EL (cell line): ENCODE measurements around the gene GCNT2.
"Not testable (repeated sequence)": the region's sequence is repeated elsewhere in the genome, so short reads cannot be mapped to it uniquely, and the experiment has no call there.

Experiments
- DNase-seq: peaks from one replicate; pipeline ENCODE4 v3.0.0-alpha.2; 2016

Gene GCNT2

GRCh38 chr6:10617008-10617696, 96.0 kb downstream of the GCNT2 start:
- no peak for DNase-seq

- no peak for DNase-seq
These were observed 97.3 kb downstream of the GCNT2 start for GRCh38 chr6:10618409-10618808.

GRCh38 chr6:10621213-10621612, 100.1 kb downstream of the GCNT2 start:
- no peak for DNase-seq

GRCh38 chr6:10621847-10622246, 100.7 kb downstream of the GCNT2 start:
- no peak for DNase-seq

GRCh38 chr6:10624836-10625235, 103.7 kb downstream of the GCNT2 start:
- DNase-seq = no peak

GRCh38 chr6:10626154-10626741, 105.1 kb downstream of the GCNT2 start:
- no peak for DNase-seq

- DNase-seq = no peak
These were observed 106.6 kb downstream of the GCNT2 start for GRCh38 chr6:10627800-10628199.

- DNase-seq = no peak
These were observed 109.0 kb downstream of the GCNT2 start for GRCh38 chr6:10630178-10630577.

GRCh38 chr6:10633216-10633615, 112.1 kb downstream of the GCNT2 start:
- DNase-seq = peak; percentile 90

DNA sequence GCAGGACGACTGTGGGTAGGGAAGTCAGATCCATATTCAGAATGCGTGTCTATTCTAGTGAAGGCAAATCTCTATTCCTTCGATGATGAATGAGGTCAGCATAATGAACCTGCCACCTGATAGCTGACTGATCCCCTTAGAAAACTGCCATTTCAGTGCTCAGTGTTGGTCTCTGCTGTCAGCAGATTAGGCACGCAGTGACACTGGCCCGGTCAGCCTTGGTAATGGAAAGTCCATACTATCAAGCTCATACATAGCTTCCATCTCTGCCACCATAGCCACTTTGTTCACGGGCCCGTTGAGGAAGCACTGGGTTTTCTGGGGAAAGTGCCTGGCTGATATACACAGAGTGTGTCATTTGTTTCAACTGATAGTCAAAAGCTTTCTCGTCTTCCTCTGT, 119.3 kb downstream of the GCNT2 start:
- DNase-seq = no peak

- no peak for DNase-seq
These were observed 120.4 kb downstream of the GCNT2 start for GRCh38 chr6:10641528-10641927.

DNA sequence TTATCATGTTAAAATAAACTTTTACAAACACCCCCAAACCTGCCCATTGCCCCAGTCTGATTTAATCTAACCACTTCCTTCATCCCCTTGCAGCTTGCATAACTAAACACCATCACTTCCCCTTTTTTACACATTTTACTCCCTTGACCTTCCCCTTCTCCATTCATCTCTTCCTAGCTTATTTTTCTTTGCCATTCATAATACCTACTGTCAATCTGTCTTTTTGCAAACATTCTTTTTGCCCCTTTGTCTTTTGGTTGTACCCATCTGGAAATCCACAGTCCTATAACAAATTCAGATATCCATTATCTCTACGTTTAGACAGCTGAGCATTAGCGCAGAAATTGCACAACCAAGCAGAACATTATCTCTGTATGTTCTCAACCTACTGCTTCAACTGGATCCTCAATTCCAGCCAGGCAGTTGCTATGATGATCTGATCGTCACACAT, 122.1 kb downstream of the GCNT2 start:
- DNase-seq = no peak

DNA sequence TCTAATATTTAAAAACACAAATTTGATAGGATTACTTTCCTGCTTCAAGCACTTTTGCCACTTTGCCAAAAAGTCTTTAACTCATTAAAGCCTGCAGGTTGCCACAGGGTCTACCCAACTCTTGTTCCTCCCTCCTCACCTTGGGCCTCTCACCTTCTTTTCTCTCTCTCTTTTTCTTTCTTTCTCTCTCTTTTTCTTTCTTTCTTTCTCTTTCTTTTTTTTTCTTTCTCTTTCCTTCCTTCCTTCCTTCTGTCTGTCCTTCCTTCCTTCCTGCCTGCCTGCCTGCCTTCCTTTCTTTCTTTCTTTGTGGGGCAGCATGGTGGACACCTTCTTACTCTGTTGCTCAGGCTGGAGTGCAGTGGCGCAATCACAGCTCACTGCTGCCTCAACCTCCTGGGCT, 123.1 kb downstream of the GCNT2 start:
- no peak for DNase-seq

DNA sequence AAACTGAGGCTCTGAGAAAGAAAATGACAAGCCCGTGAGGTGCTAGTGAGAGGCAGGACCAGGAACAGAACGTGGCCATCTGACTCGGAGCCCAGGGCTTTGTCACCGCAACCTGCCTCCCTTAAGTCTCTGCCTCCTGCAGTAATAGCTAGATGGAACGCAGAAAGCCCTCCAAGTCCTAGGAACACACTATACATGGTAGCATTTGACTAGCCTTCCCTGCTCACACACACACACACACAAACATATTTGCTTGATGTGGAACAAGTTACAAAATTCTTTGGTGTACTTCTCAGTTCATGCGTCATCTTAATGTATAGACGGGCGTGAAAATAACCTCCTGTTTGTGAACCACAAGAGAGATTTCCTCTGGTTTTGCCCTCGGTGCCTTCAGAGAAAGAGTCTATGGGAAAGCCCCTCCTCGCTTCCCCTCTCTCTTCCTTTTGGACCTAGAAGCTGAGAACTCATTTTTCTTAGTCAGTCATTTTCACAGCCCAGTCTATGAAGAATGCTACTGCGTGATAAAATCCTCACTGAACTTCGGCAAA, 134.4 kb downstream of the GCNT2 start:
- no peak for DNase-seq

- no peak for DNase-seq
These were observed 138.0 kb downstream of the GCNT2 start for GRCh38 chr6:10658910-10659698.

- no peak for DNase-seq
These were observed 138.7 kb downstream of the GCNT2 start for GRCh38 chr6:10659699-10660348.

DNA sequence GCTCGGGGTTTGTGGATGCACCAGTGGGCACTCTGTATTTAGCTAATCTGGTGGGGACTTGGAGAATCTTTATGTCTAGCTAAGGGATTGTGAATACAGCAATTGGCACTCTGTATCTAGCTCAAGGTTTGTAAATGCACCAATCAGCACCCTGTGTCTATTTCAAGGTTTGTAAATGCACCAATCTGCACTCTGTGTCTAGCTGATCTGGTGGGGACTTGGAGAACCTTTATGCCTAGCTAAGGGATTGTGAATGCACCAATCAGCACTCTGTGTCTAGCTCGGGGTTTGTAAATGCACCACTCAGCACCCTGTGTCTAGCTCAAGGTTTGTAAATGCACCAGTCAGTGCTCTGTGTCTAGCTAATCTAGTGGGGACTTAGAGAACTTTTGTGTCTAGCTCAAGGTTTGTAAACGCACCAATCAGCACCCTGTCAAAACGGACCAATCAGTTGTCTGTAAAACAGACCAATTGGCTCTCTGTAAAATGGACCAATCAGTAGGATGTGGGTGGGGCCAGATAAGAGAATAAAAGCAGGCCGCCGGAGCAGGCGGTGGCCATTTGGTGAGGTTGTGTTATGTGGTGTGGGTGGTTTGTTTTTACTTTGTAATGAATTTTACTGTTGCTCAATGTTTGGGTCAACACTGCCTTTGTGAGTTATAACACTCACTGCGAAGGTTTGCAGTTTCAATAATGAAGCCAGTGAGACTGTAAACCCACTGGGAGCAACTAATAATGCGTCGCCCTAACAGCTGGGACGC, 139.5 kb downstream of the GCNT2 start:
- DNase-seq = not testable (repeated sequence)

DNA sequence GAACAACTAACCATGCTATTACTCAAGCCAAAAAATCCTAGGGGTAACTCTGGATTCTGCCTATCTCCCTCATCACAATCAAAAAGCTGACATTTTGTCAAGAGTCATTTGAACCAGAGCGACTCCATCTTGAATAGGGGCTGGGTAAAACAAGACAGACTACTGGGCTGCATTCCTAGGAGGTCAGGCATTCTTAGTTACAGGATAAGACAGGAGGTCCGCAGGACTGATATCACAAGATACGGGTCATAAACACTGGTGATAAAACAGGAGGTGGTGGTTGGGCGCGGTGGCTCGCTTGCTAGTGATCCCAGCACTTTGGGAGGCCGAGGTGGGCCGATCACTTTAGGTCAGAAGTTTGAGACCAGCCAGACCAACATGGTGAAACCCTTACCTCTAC, 141.1 kb downstream of the GCNT2 start:
- no peak for DNase-seq

DNA sequence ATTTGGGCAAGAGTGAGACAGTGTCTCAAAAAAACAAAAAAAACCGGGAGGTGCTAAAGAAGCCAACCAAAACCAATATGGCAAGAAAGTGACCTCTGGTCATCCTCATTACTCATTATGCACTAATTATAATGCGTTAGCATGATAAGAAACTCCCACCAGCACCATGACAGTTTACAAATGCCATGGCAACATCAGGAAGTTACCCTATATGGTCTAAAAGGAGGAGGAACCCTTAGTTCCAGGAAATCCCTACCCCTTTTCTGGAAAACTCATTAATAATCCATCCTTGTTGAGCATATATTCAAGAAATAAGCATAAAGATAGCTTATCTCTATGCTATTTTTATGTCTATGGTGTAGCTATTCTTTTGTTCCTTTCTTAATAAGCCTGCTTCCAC, 141.6 kb downstream of the GCNT2 start:
- no peak for DNase-seq

- not testable (repeated sequence) for DNase-seq
These were observed 144.4 kb downstream of the GCNT2 start for GRCh38 chr6:10665595-10665994.

- no peak for DNase-seq
These were observed 147.2 kb downstream of the GCNT2 start for GRCh38 chr6:10668126-10668917.

DNA sequence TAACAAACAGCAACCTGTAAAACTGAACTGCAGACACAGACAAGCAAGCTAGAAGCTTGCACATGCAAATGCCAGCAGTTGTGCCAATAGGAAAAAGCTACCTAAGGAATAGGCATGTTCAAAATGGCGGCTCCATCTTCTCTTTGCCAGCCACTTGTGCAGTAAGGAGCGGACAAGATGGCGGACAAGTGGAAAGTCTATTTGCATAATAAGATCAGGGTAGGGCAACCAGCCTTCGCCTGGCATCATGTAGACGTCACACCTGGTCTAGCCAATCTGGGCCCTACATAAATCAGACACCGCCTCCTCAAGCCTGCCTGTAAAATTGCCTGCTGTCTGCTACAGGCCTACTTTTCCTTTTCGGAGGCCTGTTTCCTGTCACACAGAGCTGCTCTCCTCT, 155.3 kb downstream of the GCNT2 start:
- no peak for DNase-seq
